Neural cell (in vitro differentiated cells): ENCODE measurements around the gene DHX16. TPM values are rescaled to one million over a fixed set of nuclear protein-coding genes. Genes with fewer than 3 reads are reported as not detected.

ENCODE experiments used
- H2AFZ ChIP-seq: fragments of 200-600, 300-800 bp; sonication (generic), shearing (Covaris generic); 2 replicates; pipeline ENCODE4 v1.6.0; 2014; ENCODE audit warnings: low read depth, mild to moderate bottlenecking, antibody characterized with exemption, low read length, moderate library complexity
- H3F3A ChIP-seq: fragments of 200-600 bp; shearing (Covaris generic); 2 replicates; pipeline ENCODE4 v1.6.1; 2016; ENCODE audit warnings: mild to moderate bottlenecking, moderate library complexity, mixed read lengths, antibody characterized with exemption, low read length; ENCODE audit not compliant: insufficient read depth, poor library complexity, severe bottlenecking
- H3K27ac ChIP-seq: fragments of 200-600, 300-800 bp; sonication (generic), shearing (Covaris generic); 2 replicates; pipeline ENCODE4 v1.5.1; 2014; ENCODE audit warnings: mild to moderate bottlenecking, low read length, moderate library complexity
- H3K27me3 ChIP-seq: fragments of 300-800, 200-600 bp; sonication (generic), shearing (Covaris generic); 2 replicates; pipeline ENCODE4 v1.6.0; 2014; ENCODE audit warnings: mild to moderate bottlenecking, low read depth, low read length, moderate library complexity; ENCODE audit not compliant: insufficient read depth
- H3K36me3 ChIP-seq: fragments of 300-800, 200-600 bp; sonication (generic), shearing (Covaris generic); 2 replicates; pipeline ENCODE4 v1.5.1; 2014; ENCODE audit warnings: mild to moderate bottlenecking, antibody characterized with exemption, low read length, moderate library complexity; ENCODE audit not compliant: insufficient read depth
- H3K4me2 ChIP-seq: fragments of 300-800, 200-600 bp; sonication (generic), shearing (Covaris generic); 2 replicates; pipeline ENCODE4 v1.6.0; 2014; ENCODE audit warnings: mild to moderate bottlenecking, low read length
- H3K4me3 ChIP-seq: fragments of 300-800, 200-600 bp; sonication (generic), shearing (Covaris generic); 2 replicates; pipeline ENCODE4 v1.5.1; 2014; ENCODE audit warnings: mild to moderate bottlenecking, low read length, moderate library complexity
- H3K79me2 ChIP-seq: fragments of 200-600 bp; shearing (Covaris generic); replicated peaks from 2 replicates; pipeline ENCODE4 v1.6.0; 2014; ENCODE audit warnings: mild to moderate bottlenecking, low read length, moderate library complexity; ENCODE audit not compliant: insufficient read depth
- H3K9ac ChIP-seq: fragments of 300-800, 200-600 bp; sonication (generic), shearing (Covaris generic); 2 replicates; pipeline ENCODE4 v1.6.1; 2016; ENCODE audit warnings: mild to moderate bottlenecking, low read length, mixed read lengths
- H3K9me2 ChIP-seq: fragments of 200-600 bp; shearing (Covaris generic); 2 replicates; pipeline ENCODE4 v1.6.1; 2016; ENCODE audit warnings: mild to moderate bottlenecking, low read length, mixed read lengths; ENCODE audit not compliant: insufficient read depth
- H3K9me3 ChIP-seq: fragments of 200-600, 300-800 bp; sonication (generic), shearing (Covaris generic); 2 replicates; pipeline ENCODE4 v1.6.1; 2016; ENCODE audit warnings: mild to moderate bottlenecking, mixed run types, low read length, moderate library complexity, mixed read lengths
- H4K20me1 ChIP-seq: fragments of 200-600 bp; shearing (Covaris generic); 2 replicates; pipeline ENCODE4 v1.6.1; 2016; ENCODE audit warnings: mild to moderate bottlenecking, mixed run types; ENCODE audit not compliant: insufficient read depth
- EP300 ChIP-seq: fragments of 450-650 bp; conservative IDR thresholded peaks from 2 replicates; pipeline ENCODE4 v1.6.1; 2014; ENCODE audit warnings: antibody characterized with exemption, mild to moderate bottlenecking, moderate library complexity; ENCODE audit not compliant: poor library complexity, severe bottlenecking
- EZH2 ChIP-seq: fragments of 200-600, 300-800 bp; shearing (Covaris generic), sonication (generic); IDR thresholded peaks from 2 replicates; pipeline ENCODE4 v1.6.1; 2014; ENCODE audit warnings: antibody characterized with exemption, low read length, borderline replicate concordance, mild to moderate bottlenecking; ENCODE audit not compliant: insufficient read depth, poor library complexity, severe bottlenecking
- MXI1 ChIP-seq: fragments of 450-650 bp; conservative IDR thresholded peaks from 2 replicates; pipeline ENCODE4 v1.6.1; 2014; ENCODE audit warnings: antibody characterized with exemption, mild to moderate bottlenecking; ENCODE audit not compliant: poor library complexity, severe bottlenecking
- POLR2AphosphoS5 ChIP-seq: IDR thresholded peaks from 2 replicates; pipeline ENCODE4 v1.6.1; 2012
- RAD21 ChIP-seq: fragments of 450-650 bp; conservative IDR thresholded peaks from 2 replicates; pipeline ENCODE4 v1.6.1; 2014; ENCODE audit warnings: antibody characterized with exemption, mild to moderate bottlenecking, moderate library complexity
- SMC3 ChIP-seq: fragments of 450-650 bp; conservative IDR thresholded peaks from 2 replicates; pipeline ENCODE4 v1.6.1; 2014; ENCODE audit warnings: antibody characterized with exemption, mild to moderate bottlenecking, moderate library complexity; ENCODE audit not compliant: poor library complexity
- TAF1 ChIP-seq: IDR thresholded peaks from 2 replicates; pipeline ENCODE4 v1.6.1; 2012; ENCODE audit warnings: low read depth
- polyA plus RNA-seq: library from polyadenylated mRNA; depleted of rRNA; stranded (reverse); fragments of >200 nt; gene quantifications from 2 replicates; pipeline ENCODE4 v1.2.3, GENCODE V29; 2014
- TF ChIP-seq, protein P1 (sequence below): IDR thresholded peaks from 2 replicates; pipeline ENCODE4 v1.6.1; 2012; ENCODE audit warnings: borderline replicate concordance
- TF ChIP-seq, protein P2 (sequence below): fragments of 450-650 bp; IDR thresholded peaks from 2 replicates; pipeline ENCODE4 v1.5.1; 2014; ENCODE audit warnings: antibody characterized with exemption, mild to moderate bottlenecking, moderate library complexity; ENCODE audit not compliant: poor library complexity, severe bottlenecking

The DHX16 gene
- polyA plus RNA-seq, 1 donor from 2014 or later, result 29.1 TPM

DNA sequence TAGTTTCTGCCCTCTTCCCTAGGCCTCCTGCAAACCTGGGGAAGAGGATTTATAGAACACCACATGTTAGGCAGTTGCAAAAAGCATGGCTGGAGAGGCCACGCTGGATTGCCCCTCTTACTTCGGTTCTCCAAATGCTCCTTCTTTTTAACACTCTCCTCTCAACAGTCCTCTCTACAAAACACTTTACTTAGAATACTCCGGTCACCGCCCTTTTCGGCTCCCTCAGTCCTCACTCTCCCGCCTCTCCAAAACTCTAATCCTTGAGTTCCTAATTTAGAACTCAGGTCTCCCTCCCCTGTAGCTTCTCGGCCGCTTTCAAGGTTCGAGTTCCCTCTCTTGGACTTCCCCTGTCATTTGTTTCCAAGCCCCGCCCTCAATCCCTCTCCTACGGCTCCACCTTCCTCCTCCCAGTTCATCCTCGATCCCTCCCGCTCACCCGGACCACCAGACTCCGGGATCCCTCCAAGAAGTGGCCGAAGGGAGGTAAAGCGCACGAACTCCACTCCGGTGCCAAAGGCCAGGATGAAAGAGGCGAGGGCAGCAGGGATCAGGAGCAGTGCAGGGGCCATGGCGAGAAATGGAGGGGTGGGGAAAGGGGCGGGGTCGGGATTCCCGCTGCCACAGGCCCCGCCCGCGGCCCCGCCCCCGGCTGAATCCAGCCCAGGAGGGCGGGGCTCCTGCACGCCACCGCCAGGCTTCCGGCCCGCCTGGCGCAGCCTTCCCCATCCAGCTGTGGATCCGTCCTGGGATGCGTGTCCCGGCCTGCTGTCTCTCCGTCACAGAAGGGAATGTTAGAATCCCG, 17.8 kb upstream of the DHX16 start, which contains the start of gene NRM:
Gene NRM (minus strand): TSS at position 582 of the 805 bp plus-strand sequence. CDS start 10 bp downstream, at position 572.
- Histone ChIP-seq H4K20me1 (no peaks in the 10 kb centered on the region), H3K27me3 (no peaks in the 10 kb centered on the region), H3K4me2 (peak within 1 kb of the TSS; percentile 77), H3K4me3 (peak within 1 kb of the TSS; percentile 77), H3K9ac (peak within 1 kb of the TSS; percentile 87), H2AFZ (peak within 1 kb of the TSS; percentile 75), H3K9me3 (no peaks in the 10 kb centered on the region), H3K36me3 (no peaks in the 10 kb centered on the region), H3K27ac (peak within 1 kb of the TSS; percentile 92), H3F3A (no peaks in the 10 kb centered on the region), H3K79me2 (peaks cover 42% of the 10 kb centered on the region), H3K9me2 (no peaks in the 10 kb centered on the region)
- TF ChIP-seq POLR2AphosphoS5 (peak; percentile 69), RAD21 (no peak), MXI1 (peak; percentile 43), EZH2 (no peak), SMC3 (peak; percentile 12), EP300 (peak; percentile 15), TAF1 (peak; percentile 51)
- TF ChIP-seq, protein P1, sequence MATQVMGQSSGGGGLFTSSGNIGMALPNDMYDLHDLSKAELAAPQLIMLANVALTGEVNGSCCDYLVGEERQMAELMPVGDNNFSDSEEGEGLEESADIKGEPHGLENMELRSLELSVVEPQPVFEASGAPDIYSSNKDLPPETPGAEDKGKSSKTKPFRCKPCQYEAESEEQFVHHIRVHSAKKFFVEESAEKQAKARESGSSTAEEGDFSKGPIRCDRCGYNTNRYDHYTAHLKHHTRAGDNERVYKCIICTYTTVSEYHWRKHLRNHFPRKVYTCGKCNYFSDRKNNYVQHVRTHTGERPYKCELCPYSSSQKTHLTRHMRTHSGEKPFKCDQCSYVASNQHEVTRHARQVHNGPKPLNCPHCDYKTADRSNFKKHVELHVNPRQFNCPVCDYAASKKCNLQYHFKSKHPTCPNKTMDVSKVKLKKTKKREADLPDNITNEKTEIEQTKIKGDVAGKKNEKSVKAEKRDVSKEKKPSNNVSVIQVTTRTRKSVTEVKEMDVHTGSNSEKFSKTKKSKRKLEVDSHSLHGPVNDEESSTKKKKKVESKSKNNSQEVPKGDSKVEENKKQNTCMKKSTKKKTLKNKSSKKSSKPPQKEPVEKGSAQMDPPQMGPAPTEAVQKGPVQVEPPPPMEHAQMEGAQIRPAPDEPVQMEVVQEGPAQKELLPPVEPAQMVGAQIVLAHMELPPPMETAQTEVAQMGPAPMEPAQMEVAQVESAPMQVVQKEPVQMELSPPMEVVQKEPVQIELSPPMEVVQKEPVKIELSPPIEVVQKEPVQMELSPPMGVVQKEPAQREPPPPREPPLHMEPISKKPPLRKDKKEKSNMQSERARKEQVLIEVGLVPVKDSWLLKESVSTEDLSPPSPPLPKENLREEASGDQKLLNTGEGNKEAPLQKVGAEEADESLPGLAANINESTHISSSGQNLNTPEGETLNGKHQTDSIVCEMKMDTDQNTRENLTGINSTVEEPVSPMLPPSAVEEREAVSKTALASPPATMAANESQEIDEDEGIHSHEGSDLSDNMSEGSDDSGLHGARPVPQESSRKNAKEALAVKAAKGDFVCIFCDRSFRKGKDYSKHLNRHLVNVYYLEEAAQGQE, result peak; percentile 61
- TF ChIP-seq, protein P2, sequence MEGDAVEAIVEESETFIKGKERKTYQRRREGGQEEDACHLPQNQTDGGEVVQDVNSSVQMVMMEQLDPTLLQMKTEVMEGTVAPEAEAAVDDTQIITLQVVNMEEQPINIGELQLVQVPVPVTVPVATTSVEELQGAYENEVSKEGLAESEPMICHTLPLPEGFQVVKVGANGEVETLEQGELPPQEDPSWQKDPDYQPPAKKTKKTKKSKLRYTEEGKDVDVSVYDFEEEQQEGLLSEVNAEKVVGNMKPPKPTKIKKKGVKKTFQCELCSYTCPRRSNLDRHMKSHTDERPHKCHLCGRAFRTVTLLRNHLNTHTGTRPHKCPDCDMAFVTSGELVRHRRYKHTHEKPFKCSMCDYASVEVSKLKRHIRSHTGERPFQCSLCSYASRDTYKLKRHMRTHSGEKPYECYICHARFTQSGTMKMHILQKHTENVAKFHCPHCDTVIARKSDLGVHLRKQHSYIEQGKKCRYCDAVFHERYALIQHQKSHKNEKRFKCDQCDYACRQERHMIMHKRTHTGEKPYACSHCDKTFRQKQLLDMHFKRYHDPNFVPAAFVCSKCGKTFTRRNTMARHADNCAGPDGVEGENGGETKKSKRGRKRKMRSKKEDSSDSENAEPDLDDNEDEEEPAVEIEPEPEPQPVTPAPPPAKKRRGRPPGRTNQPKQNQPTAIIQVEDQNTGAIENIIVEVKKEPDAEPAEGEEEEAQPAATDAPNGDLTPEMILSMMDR, result no peak

DNA sequence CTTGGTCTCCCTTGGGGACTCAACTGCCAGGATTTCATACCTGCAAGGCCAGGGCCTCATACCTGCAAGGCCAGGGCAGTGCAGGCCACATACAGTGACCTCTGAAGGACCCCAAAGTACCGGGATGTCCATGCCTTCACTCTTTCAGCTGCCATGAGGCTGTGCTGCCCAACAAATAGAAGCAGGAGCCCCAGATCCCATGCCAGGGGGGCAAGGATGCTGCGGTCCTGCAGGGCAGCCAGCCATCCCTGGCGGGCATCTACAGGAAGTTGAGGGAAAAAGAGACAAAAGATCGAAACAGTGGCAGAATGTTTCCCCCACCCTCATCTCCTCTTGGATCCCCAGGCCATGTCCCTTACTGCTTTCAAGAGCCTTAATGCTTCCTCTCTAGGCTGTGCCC, 17.2 kb upstream of the DHX16 start:
- peak overlapping the region; percentile 77 for H3K4me3 ChIP-seq

More for the DNA sequence above, 17.2 kb upstream of the DHX16 start:
- H3K36me3 ChIP-seq, result no peaks in the 10 kb centered on the region
- H3K9ac ChIP-seq, result peak overlapping the region; percentile 87
- H3K4me2 ChIP-seq, result peak overlapping the region; percentile 77
- H3K9me3 ChIP-seq, result no peaks in the 10 kb centered on the region
- TF ChIP-seq MXI1, result no peak
- no peak for TF ChIP-seq RAD21
- no peak for TF ChIP-seq EP300
- TF ChIP-seq EZH2, result no peak
- TF ChIP-seq SMC3, result no peak
- TF ChIP-seq POLR2AphosphoS5, result no peak
- TF ChIP-seq, protein P1, result no peak
- TF ChIP-seq, protein P2, result no peak
- no peak for TF ChIP-seq TAF1
- H3K9me2 ChIP-seq, result no peaks in the 10 kb centered on the region
- H3K27me3 ChIP-seq, result no peaks in the 10 kb centered on the region
- no peaks in the 10 kb centered on the region for H3F3A ChIP-seq
- H4K20me1 ChIP-seq, result peaks cover 4% of the 10 kb centered on the region
- H2AFZ ChIP-seq, result no peak overlapping the region
- peaks cover 48% of the 10 kb centered on the region for H3K79me2 ChIP-seq
- peak overlapping the region; percentile 92 for H3K27ac ChIP-seq
